ENCODE measurements around the gene FSTL5. TPM values are rescaled to one million over a fixed set of nuclear protein-coding genes. Genes with fewer than 3 reads are reported as not detected.

The FSTL5 gene
- total and polyA plus RNA-seq, 2 of the 13 experiments (the other 11 are each of a cell fraction or from before 2014, with no cell fraction given) = 0.03 to 0.07 TPM

DNA sequence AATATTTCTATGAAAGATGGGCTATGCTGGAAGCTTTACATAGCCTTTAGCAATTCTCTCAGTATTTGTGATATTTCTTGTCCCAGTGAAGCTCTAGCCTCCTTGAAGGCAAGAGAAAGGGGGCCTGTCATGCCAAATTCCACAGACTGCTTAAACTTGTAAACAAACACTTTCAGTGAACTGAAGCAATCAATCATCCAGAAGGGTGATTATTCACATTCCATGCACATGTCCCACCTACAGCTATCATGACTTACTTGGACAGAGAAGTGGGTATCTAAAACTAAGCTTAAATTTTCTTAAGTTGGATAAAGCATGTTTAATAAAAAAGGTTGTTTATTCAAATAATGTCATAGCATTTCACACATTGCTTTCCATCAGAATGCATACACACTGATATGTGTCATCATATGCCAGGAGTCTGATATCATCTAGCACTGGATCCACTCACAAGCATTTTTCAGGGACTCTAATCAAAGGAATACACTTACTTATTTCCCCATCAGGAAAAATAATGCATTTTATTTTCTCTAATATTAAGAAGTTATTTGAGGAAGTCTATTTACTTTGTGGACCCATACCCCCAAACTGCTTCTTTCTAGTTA, 1.2 kb upstream of the FSTL5 start:
- Histone ChIP-seq H3K36me3 (replicated peaks in 1 of 2; ENCODE audit: control insufficient read depth in 1 of 2, insufficient read depth in 2 of 2, low read length in 2 of 2) (no peaks in the 10 kb centered on the region), H2AFZ (ENCODE audit: low read length) (no peak overlapping the region), H3K4me1 (ENCODE audit: insufficient read depth, low read length) (no peaks in the 10 kb centered on the region), H4K20me1 (ENCODE audit: insufficient read depth, low read length) (no peaks in the 10 kb centered on the region), H3K27me3 (ENCODE audit: control insufficient read depth in 1 of 2, insufficient read depth in 2 of 2, low read length in 2 of 2) (no peaks in the 10 kb centered on the region; a peak in 1 of 5 replicates), H3K27ac (ENCODE audit: extremely low read length, insufficient read depth, low read length) (no peak overlapping the region), H3K9ac (ENCODE audit: insufficient read depth, low read depth, low read length) (no peak overlapping the region), H3K4me2 (ENCODE audit: low read depth, low read length) (no peak overlapping the region), H3K9me3 (ENCODE audit: low read length) (no peaks in the 10 kb centered on the region), H3K79me2 (ENCODE audit: insufficient read depth, low read length) (no peaks in the 10 kb centered on the region), H3K4me3 (replicated peaks in 1 of 3; ENCODE audit: insufficient read depth in 1 of 3, low read depth in 2 of 3, low read length in 3 of 3) (no peak overlapping the region)
- no TSS peak for BruUV-seq (replicated peaks)
- ATAC-seq = no peak
- intact Hi-C loops (cut with micrococcal nuclease; ENCODE audit: unreplicated experiment) = loop anchor here (10.0 kb wide), 1 partner anchor 600 kb away; no protein-coding TSS in a partner anchor
- FAIRE-seq = no peak
- DNase-seq (ENCODE audit: low spot score) = no peak
- ChIA-PET CTCF (ENCODE audit: low intra/inter-chr PET ratio, low total read pairs) (no interaction called here), POLR2A (no interaction called here)
- in situ Hi-C loops (cut with HindIII; ENCODE audit: extremely low pct_ligation_motif_present, low pct_unique_long_range_greater_than_20kb) = loop anchor here (25.0 kb wide), 2 partner anchors 603 to 853 kb away; no protein-coding TSS in a partner anchor
- TF ChIP-seq ARID4A (CRISPR knock-in tag; IDR thresholded peaks at IDR 0.05; ENCODE audit: borderline replicate concordance) = no peak
- no peak for TF ChIP-seq SNAI1 (CRISPR knock-in tag; IDR thresholded peaks at IDR 0.05; ENCODE audit: borderline replicate concordance)
- no peak for TF ChIP-seq ZNF703 (CRISPR knock-in tag; IDR thresholded peaks at IDR 0.05; ENCODE audit: borderline replicate concordance)
- TF ChIP-seq, protein P1, sequence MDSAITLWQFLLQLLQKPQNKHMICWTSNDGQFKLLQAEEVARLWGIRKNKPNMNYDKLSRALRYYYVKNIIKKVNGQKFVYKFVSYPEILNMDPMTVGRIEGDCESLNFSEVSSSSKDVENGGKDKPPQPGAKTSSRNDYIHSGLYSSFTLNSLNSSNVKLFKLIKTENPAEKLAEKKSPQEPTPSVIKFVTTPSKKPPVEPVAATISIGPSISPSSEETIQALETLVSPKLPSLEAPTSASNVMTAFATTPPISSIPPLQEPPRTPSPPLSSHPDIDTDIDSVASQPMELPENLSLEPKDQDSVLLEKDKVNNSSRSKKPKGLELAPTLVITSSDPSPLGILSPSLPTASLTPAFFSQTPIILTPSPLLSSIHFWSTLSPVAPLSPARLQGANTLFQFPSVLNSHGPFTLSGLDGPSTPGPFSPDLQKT (CRISPR knock-in tag; IDR thresholded peaks at IDR 0.05; ENCODE audit: borderline replicate concordance) = no peak
- TF ChIP-seq, protein P2, sequence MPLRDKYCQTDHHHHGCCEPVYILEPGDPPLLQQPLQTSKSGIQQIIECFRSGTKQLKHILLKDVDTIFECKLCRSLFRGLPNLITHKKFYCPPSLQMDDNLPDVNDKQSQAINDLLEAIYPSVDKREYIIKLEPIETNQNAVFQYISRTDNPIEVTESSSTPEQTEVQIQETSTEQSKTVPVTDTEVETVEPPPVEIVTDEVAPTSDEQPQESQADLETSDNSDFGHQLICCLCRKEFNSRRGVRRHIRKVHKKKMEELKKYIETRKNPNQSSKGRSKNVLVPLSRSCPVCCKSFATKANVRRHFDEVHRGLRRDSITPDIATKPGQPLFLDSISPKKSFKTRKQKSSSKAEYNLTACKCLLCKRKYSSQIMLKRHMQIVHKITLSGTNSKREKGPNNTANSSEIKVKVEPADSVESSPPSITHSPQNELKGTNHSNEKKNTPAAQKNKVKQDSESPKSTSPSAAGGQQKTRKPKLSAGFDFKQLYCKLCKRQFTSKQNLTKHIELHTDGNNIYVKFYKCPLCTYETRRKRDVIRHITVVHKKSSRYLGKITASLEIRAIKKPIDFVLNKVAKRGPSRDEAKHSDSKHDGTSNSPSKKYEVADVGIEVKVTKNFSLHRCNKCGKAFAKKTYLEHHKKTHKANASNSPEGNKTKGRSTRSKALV (CRISPR knock-in tag; IDR thresholded peaks at IDR 0.05) = no peak
- no peak for TF ChIP-seq XBP1 (CRISPR knock-in tag; IDR thresholded peaks at IDR 0.05)
- TF ChIP-seq ZNF510 (CRISPR knock-in tag; IDR thresholded peaks at IDR 0.05; ENCODE audit: low read depth) = no peak
- TF ChIP-seq SRSF1 (optimal IDR thresholded peaks at IDR 0.05; ENCODE audit: low read depth, low read length) = no peak
- TF ChIP-seq PBX3 (CRISPR knock-in tag; IDR thresholded peaks at IDR 0.05; ENCODE audit: borderline replicate concordance) = no peak
- TF ChIP-seq MAFK (conservative IDR thresholded peaks at IDR 0.05 in 1 of 2, IDR thresholded peaks at IDR 0.05 in 1 of 2; ENCODE audit: low read length in 2 of 2) = no peak
- no peak for TF ChIP-seq SP4 (CRISPR knock-in tag; IDR thresholded peaks at IDR 0.05)
- no peak for TF ChIP-seq ZFX (CRISPR knock-in tag; IDR thresholded peaks at IDR 0.05; ENCODE audit: low read depth)
- TF ChIP-seq ZNF432 (CRISPR knock-in tag; IDR thresholded peaks at IDR 0.05; ENCODE audit: borderline replicate concordance) = no peak
- no peak for TF ChIP-seq GATAD1 (CRISPR knock-in tag; IDR thresholded peaks at IDR 0.05)
